ENCODE data around the gene ERVH48-1. TPM values are rescaled to one million over a fixed set of nuclear protein-coding genes. Genes with fewer than 3 reads are reported as not detected.
"Not testable (repeated sequence)": the region's sequence is repeated elsewhere in the genome, so short reads cannot be mapped to it uniquely, and the experiment has no call there.

ERVH48-1 gene
- total and polyA plus RNA-seq, 4 donors = 0.03 to 0.19 TPM; not detected in 2

- no peaks in the 10 kb centered on the region for H3K27me3 ChIP-seq (ENCODE audit: control insufficient read depth in 4 of 4, insufficient read depth in 4 of 4, low read length in 3 of 4)
- no peaks in the 10 kb centered on the region for H3K9me3 ChIP-seq (ENCODE audit: control insufficient read depth in 4 of 4, low read length in 3 of 4)
- H3K27ac ChIP-seq (ENCODE audit: low read depth in 1 of 2, low read length in 2 of 2) = no peak overlapping the region
- no peak for DNase-seq (ENCODE audit: low spot score)
- no peaks in the 10 kb centered on the region for H3K4me1 ChIP-seq (ENCODE audit: control insufficient read depth in 4 of 4, insufficient read depth in 4 of 4, low read length in 3 of 4)
- no peak overlapping the region for H3K9ac ChIP-seq (ENCODE audit: low read depth in 1 of 2, low read length in 2 of 2)
- TF ChIP-seq, protein P1, sequence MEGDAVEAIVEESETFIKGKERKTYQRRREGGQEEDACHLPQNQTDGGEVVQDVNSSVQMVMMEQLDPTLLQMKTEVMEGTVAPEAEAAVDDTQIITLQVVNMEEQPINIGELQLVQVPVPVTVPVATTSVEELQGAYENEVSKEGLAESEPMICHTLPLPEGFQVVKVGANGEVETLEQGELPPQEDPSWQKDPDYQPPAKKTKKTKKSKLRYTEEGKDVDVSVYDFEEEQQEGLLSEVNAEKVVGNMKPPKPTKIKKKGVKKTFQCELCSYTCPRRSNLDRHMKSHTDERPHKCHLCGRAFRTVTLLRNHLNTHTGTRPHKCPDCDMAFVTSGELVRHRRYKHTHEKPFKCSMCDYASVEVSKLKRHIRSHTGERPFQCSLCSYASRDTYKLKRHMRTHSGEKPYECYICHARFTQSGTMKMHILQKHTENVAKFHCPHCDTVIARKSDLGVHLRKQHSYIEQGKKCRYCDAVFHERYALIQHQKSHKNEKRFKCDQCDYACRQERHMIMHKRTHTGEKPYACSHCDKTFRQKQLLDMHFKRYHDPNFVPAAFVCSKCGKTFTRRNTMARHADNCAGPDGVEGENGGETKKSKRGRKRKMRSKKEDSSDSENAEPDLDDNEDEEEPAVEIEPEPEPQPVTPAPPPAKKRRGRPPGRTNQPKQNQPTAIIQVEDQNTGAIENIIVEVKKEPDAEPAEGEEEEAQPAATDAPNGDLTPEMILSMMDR (IDR thresholded peaks at IDR 0.05; ENCODE audit: low read depth, low read length, missing input control) = no peak
- TF ChIP-seq RAD21 (IDR thresholded peaks at IDR 0.05) (no peak), GABPA (IDR thresholded peaks at IDR 0.05 in 1 of 2, conservative IDR thresholded peaks at IDR 0.05 in 1 of 2) (no peak), FOXA2 (IDR thresholded peaks at IDR 0.05) (no peak), EGR1 (IDR thresholded peaks at IDR 0.05; ENCODE audit: low read depth in 2 of 2) (no peak)
- TF ChIP-seq, protein P2, sequence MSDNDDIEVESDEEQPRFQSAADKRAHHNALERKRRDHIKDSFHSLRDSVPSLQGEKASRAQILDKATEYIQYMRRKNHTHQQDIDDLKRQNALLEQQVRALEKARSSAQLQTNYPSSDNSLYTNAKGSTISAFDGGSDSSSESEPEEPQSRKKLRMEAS (IDR thresholded peaks at IDR 0.05) = no peak
- H3K36me3 ChIP-seq (ENCODE audit: control insufficient read depth in 4 of 4, insufficient read depth in 3 of 4, low read depth in 1 of 4, low read length in 3 of 4) = no peaks in the 10 kb centered on the region
- H3K4me3 ChIP-seq (ENCODE audit: low read depth in 1 of 3, low read length in 3 of 3) = no peak overlapping the region
- WGBS = 92% methylated on average over 13 of the region's 13 CpGs
These were observed 31.6 kb upstream of the ERVH48-1 start for GRCh38 chr21:42956824-42957630.

DNA sequence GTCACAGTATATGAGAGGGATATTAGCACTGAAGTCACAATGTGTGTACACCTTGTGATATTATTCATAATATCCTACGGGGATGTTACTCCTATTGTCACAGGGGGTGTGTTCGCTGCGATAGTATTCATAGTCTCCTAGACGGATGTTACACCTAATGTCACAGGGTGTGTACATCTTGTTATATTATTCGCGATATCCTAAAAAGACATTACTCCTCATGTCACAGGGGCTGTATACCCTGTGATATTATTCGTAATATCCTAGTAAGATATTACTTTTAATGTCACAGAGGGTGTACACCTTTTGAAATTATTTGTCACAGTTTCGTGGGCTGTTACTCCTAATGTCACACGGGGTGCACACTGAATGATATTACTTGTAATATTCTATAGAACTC is 25.8 kb upstream of the ERVH48-1 start:
- H3K9ac ChIP-seq (ENCODE audit: low read depth in 1 of 2, low read length in 2 of 2); H3K27me3 ChIP-seq (ENCODE audit: control insufficient read depth in 4 of 4, insufficient read depth in 4 of 4, low read length in 3 of 4); DNase-seq (ENCODE audit: low spot score); H3K36me3 ChIP-seq (ENCODE audit: control insufficient read depth in 4 of 4, insufficient read depth in 3 of 4, low read depth in 1 of 4, low read length in 3 of 4); H3K27ac ChIP-seq (ENCODE audit: low read depth in 1 of 2, low read length in 2 of 2); H3K9me3 ChIP-seq (ENCODE audit: control insufficient read depth in 4 of 4, low read length in 3 of 4); H3K4me1 ChIP-seq (ENCODE audit: control insufficient read depth in 4 of 4, insufficient read depth in 4 of 4, low read length in 3 of 4); H3K4me3 ChIP-seq (ENCODE audit: low read depth in 1 of 3, low read length in 3 of 3): not testable (repeated sequence)
- WGBS = 96% methylated on average over 9 of the region's 9 CpGs

DNA sequence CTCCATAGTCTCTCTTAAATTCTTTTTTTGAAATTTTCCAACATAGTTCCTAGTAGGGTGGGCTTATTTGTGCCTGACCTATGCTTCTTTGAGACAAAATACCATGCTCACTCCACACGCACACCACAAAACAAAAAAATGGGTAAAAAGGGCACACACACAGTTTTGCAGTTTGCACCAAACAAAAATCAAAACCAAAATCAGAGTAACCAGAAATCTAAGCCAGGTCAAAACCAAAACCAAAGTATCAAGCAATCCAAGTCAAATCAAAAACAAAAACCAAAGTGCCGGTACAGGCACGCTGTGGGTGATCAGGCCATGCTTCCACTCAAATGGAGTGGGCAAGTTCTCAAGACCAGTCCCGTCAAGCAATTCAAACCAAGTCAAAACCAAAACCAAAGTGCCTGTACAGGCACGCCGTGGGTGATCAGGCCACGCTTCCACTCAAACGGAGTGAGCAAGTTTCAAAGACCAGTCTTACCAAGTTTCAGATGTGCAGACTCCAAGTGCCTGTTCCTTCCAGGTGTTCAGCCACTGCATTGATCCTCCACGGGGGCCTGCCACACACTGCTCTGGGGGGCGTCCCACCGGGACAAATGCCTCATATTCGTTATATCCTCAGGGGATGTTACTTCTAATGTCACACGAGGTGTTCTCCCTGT is 23.8 kb upstream of the ERVH48-1 start:
- peak overlapping the region; percentile 77 to 95 for H3K27ac ChIP-seq (ENCODE audit: low read depth in 1 of 2, low read length in 2 of 2)
- TF ChIP-seq, protein P2 (IDR thresholded peaks at IDR 0.05) = peak; percentile 17
- TF ChIP-seq HNF4A (conservative IDR thresholded peaks at IDR 0.05) = peak in 1 of 2 donors; percentile 2
- not testable (repeated sequence) for DNase-seq (ENCODE audit: low spot score); H3K4me3 ChIP-seq (ENCODE audit: low read depth in 1 of 3, low read length in 3 of 3); H3K9ac ChIP-seq (ENCODE audit: low read depth in 1 of 2, low read length in 2 of 2); H3K9me3 ChIP-seq (ENCODE audit: control insufficient read depth in 4 of 4, low read length in 3 of 4); H3K27me3 ChIP-seq (ENCODE audit: control insufficient read depth in 4 of 4, insufficient read depth in 4 of 4, low read length in 3 of 4); H3K4me1 ChIP-seq (ENCODE audit: control insufficient read depth in 4 of 4, insufficient read depth in 4 of 4, low read length in 3 of 4); H3K36me3 ChIP-seq (ENCODE audit: control insufficient read depth in 4 of 4, insufficient read depth in 3 of 4, low read depth in 1 of 4, low read length in 3 of 4)
- WGBS = 62% methylated on average over 13 of the region's 13 CpGs

DNA sequence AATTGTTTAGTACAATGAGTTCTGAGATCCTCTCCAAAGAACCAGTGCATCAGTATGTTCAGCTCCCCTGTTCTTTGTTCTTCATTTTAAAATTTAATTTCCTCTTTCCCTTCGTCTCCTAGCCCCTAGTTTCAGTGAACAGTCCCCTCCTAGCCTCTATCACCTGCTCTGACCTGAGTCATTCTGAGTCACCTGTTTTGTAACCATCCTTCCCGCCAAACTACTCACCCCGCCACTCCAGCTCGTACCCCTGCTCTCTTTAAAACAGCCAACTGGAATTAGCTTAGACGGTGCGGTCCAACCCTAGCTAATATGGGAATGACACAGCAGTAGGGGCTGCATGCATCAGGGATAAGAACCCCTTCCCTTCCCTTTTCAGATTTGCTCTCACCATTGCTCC is 16.8 kb upstream of the ERVH48-1 start:
- 77% methylated on average over 6 of the region's 6 CpGs for WGBS
- no peak for TF ChIP-seq RXRA (IDR thresholded peaks at IDR 0.05)
- TF ChIP-seq, protein P1 (IDR thresholded peaks at IDR 0.05; ENCODE audit: low read depth, low read length, missing input control) = no peak
- no peak for TF ChIP-seq HNF4G (IDR thresholded peaks at IDR 0.05)
- no peak for TF ChIP-seq ZBTB33 (IDR thresholded peaks at IDR 0.05)
- TF ChIP-seq TAF1 (conservative IDR thresholded peaks at IDR 0.05) = no peak
- no peak for TF ChIP-seq NR2F2 (IDR thresholded peaks at IDR 0.05)
- TF ChIP-seq SP1 (IDR thresholded peaks at IDR 0.05) = no peak
- TF ChIP-seq RAD21 (IDR thresholded peaks at IDR 0.05) = no peak
- no peak for TF ChIP-seq EGR1 (IDR thresholded peaks at IDR 0.05; ENCODE audit: low read depth in 2 of 2)

More for the DNA sequence above, 16.8 kb upstream of the ERVH48-1 start:
- H3K27ac ChIP-seq (ENCODE audit: low read depth in 1 of 2, low read length in 2 of 2) = no peak overlapping the region
- H3K9me3 ChIP-seq (ENCODE audit: control insufficient read depth in 4 of 4, low read length in 3 of 4) = no peaks in the 10 kb centered on the region
- no peak for DNase-seq (ENCODE audit: low spot score)
- H3K4me3 ChIP-seq (ENCODE audit: low read depth in 1 of 3, low read length in 3 of 3) = no peak overlapping the region
- peaks cover 0 to 8% (median 2%) of the 10 kb centered on the region in 4 donors for H3K4me1 ChIP-seq (ENCODE audit: control insufficient read depth in 4 of 4, insufficient read depth in 4 of 4, low read length in 3 of 4)
- no peaks in the 10 kb centered on the region for H3K36me3 ChIP-seq (ENCODE audit: control insufficient read depth in 4 of 4, insufficient read depth in 3 of 4, low read depth in 1 of 4, low read length in 3 of 4)
- no peaks in the 10 kb centered on the region for H3K27me3 ChIP-seq (ENCODE audit: control insufficient read depth in 4 of 4, insufficient read depth in 4 of 4, low read length in 3 of 4)
- no peak overlapping the region for H3K9ac ChIP-seq (ENCODE audit: low read depth in 1 of 2, low read length in 2 of 2)

Data from liver (tissue), 9 donors.